A172 (cell line): ENCODE results near the gene RASL10B. TPM values are rescaled to one million over a fixed set of nuclear protein-coding genes. Genes with fewer than 3 reads are reported as not detected.

Experiments
- total RNA-seq: library from RNA; depleted of rRNA; stranded (reverse); fragments of >200 nt; shearing (Covaris generic); gene quantifications from 2 replicates; pipeline ENCODE4 v1.2.3, GENCODE V29; 2014; rRNA removed

RASL10B gene
- total RNA-seq, 1 experiment from 2014 or later = 0.69 TPM

Other genes with a start within 250 kb of the RASL10B start
- gene SLFN12L, start 194.0 kb upstream of the RASL10B start, total RNA-seq = not detected in 2 replicates
- not detected in 2 replicates for gene SLFN14, start 170.8 kb upstream of the RASL10B start, total RNA-seq
- gene PEX12, start 153.1 kb upstream of the RASL10B start, total RNA-seq = 11.5 and 13.0 TPM in 2 replicates
- gene AP2B1, start 144.3 kb upstream of the RASL10B start, total RNA-seq = 96.1 and 98.1 TPM in 2 replicates
- not detected in 2 replicates for gene GAS2L2, start 21.6 kb downstream of the RASL10B start, total RNA-seq
- gene C17orf50, start 29.2 kb downstream of the RASL10B start, total RNA-seq = not detected in 2 replicates
- 0.57 and 1.6 TPM in 2 replicates for gene MMP28, start 64.0 kb downstream of the RASL10B start, total RNA-seq
- gene TAF15, start 77.8 kb downstream of the RASL10B start, total RNA-seq = 20.3 and 31.1 TPM in 2 replicates
- gene HEATR9, start 137.3 kb downstream of the RASL10B start, total RNA-seq = not detected in 2 replicates
- gene CCL5, start 148.7 kb downstream of the RASL10B start, total RNA-seq = not detected in 2 replicates
- 7.1 and 8.1 TPM in 2 replicates for gene RDM1, start 199.1 kb downstream of the RASL10B start, total RNA-seq
- not detected in 2 replicates for gene LYZL6, start 212.1 kb downstream of the RASL10B start, total RNA-seq
- not detected in 2 replicates for gene CCL16, start 249.9 kb downstream of the RASL10B start, total RNA-seq